ENCODE data around the gene HOXA4. TPM values are rescaled to one million over a fixed set of nuclear protein-coding genes. Genes with fewer than 3 reads are reported as not detected.

The HOXA4 gene
- total RNA-seq, 1 donor, result 0.72 TPM

DNA sequence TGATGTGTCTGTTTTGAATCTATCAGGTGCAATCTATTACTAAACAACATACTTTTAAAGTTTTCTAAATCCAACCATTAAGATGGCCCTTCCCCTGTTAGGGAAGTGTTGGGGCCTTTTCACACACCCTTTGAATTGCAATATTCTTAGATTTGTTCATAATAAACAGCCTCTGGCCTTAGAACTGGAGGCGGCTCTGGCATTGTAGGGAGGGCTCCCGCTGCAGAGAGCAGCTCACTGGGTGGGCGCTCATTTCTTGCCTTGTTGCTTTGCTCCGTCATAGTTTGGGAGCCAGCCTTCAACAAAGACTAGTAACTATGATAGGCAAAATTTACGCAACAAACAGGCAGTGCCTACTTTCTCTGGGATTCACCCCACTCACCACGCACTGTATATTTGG, 47.8 kb upstream of the HOXA4 start:
- H3K27me3 ChIP-seq (ENCODE audit: insufficient read depth, low read length), result no peaks in the 10 kb centered on the region
- H3K27ac ChIP-seq (ENCODE audit: low read depth, low read length), result peak overlapping the region; percentile 76
- DNase-seq (ENCODE audit: insufficient read length, low spot score, missing footprints), result peak; percentile 93

DNA sequence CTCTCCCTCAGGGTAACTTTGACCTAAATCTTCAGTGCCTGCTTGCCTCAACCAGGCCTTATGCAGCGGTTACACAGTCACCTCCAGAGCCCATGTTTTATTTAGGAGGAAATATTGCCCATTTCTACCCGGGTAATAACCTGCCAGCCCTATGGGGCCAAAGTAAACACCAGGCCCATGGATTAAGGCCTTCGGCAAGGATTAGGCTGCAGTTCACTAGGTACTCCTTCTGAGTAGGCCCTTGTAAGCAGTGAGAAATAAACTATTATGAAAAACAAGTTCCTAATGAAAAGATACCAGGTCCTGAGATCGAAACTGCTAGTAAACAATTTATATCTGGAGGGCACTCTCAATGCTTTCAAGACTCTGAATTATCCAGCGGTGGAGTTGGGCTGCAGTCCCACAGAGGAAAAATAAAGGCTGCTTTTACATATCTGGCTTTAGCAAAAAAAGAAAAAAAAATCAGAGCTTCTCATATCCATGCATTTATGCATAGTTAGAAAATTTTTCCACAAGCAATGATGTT, 47.3 kb upstream of the HOXA4 start:
- Histone ChIP-seq H2AFZ (ENCODE audit: low read length) (no peak overlapping the region), H4K20me1 (ENCODE audit: insufficient read depth, low read length) (no peaks in the 10 kb centered on the region), H3K79me2 (ENCODE audit: insufficient read depth, low read length) (peaks cover 98% of the 10 kb centered on the region), H3K27ac (ENCODE audit: low read depth, low read length) (peak overlapping the region; percentile 76), H3K4me1 (ENCODE audit: insufficient read depth, low read length) (peaks cover 69% of the 10 kb centered on the region), H3K27me3 (ENCODE audit: insufficient read depth, low read length) (no peaks in the 10 kb centered on the region), H3K9me3 (ENCODE audit: low read depth, low read length) (no peaks in the 10 kb centered on the region), H3K36me3 (ENCODE audit: insufficient read depth, low read length) (peaks cover 8% of the 10 kb centered on the region), H3K4me3 (ENCODE audit: insufficient read depth, low read length) (peak overlapping the region; percentile 75), H3K4me2 (ENCODE audit: insufficient read depth, low read length) (peak overlapping the region; percentile 99)
- DNase-seq (ENCODE audit: insufficient read length, low spot score, missing footprints), result no peak
- TF ChIP-seq, protein P1, sequence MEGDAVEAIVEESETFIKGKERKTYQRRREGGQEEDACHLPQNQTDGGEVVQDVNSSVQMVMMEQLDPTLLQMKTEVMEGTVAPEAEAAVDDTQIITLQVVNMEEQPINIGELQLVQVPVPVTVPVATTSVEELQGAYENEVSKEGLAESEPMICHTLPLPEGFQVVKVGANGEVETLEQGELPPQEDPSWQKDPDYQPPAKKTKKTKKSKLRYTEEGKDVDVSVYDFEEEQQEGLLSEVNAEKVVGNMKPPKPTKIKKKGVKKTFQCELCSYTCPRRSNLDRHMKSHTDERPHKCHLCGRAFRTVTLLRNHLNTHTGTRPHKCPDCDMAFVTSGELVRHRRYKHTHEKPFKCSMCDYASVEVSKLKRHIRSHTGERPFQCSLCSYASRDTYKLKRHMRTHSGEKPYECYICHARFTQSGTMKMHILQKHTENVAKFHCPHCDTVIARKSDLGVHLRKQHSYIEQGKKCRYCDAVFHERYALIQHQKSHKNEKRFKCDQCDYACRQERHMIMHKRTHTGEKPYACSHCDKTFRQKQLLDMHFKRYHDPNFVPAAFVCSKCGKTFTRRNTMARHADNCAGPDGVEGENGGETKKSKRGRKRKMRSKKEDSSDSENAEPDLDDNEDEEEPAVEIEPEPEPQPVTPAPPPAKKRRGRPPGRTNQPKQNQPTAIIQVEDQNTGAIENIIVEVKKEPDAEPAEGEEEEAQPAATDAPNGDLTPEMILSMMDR (IDR thresholded peaks at IDR 0.05; ENCODE audit: extremely low read depth, low read depth, low read length), result no peak

More for the DNA sequence above, 47.8 kb upstream of the HOXA4 start:
- Histone ChIP-seq H3K4me2 (ENCODE audit: insufficient read depth, low read length) (peak overlapping the region; percentile 99), H2AFZ (ENCODE audit: low read length) (no peak overlapping the region), H3K9me3 (ENCODE audit: low read depth, low read length) (no peaks in the 10 kb centered on the region), H3K79me2 (ENCODE audit: insufficient read depth, low read length) (peaks cover 98% of the 10 kb centered on the region), H4K20me1 (ENCODE audit: insufficient read depth, low read length) (no peaks in the 10 kb centered on the region), H3K36me3 (ENCODE audit: insufficient read depth, low read length) (peaks cover 8% of the 10 kb centered on the region), H3K4me1 (ENCODE audit: insufficient read depth, low read length) (peaks cover 71% of the 10 kb centered on the region), H3K4me3 (ENCODE audit: insufficient read depth, low read length) (peak overlapping the region; percentile 75)
- TF ChIP-seq, protein P1 (IDR thresholded peaks at IDR 0.05; ENCODE audit: extremely low read depth, low read depth, low read length), result no peak

DNA sequence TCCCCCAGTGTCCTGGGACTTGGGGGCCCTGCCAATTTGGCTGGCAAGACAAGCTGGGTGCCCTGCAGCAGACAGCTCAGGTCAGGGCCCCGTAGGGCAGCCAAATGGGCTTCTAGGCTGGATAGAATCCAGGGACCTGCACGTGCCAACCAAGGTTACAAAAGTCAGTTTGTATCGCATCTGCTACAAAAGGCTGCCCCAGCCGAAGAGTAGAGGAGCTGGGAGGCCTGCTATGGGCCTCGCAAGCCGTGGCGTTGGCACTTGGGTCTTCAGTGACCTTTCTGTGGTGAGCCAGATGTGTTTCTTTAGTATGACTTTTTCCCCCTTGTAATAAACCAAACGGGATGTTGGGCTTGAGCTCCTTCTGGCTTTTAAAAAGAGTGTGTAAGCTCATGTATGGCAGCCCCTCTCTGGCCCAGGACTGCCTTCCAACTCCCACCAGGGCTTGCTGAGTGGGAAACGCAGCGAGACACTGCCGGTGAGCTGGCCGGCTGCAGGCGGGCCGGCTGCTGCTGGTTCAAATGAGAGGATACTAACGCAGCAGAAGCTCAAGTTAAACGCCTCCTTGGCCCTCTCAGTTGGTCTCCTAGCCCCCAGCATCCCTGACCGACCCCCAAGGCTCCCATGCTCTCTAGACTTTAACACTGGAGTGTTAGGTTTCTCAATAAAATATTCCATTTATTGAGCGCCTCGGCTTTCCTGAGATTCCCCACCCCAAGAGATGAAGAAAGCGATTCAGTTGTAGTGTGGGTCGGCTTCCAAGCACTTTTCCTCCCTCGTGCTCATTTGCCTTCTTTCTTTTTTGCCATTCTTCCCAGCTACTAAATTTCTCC, 46.6 kb upstream of the HOXA4 start:
- Histone ChIP-seq H4K20me1 (ENCODE audit: insufficient read depth, low read length) (peaks cover 5% of the 10 kb centered on the region), H3K36me3 (ENCODE audit: insufficient read depth, low read length) (peaks cover 3% of the 10 kb centered on the region), H3K9me3 (ENCODE audit: low read depth, low read length) (no peaks in the 10 kb centered on the region), H3K4me2 (ENCODE audit: insufficient read depth, low read length) (peak overlapping the region; percentile 99), H3K4me3 (ENCODE audit: insufficient read depth, low read length) (peak overlapping the region; percentile 75), H2AFZ (ENCODE audit: low read length) (peak overlapping the region; percentile 20), H3K27ac (ENCODE audit: low read depth, low read length) (peak overlapping the region; percentile 76), H3K27me3 (ENCODE audit: insufficient read depth, low read length) (no peaks in the 10 kb centered on the region), H3K4me1 (ENCODE audit: insufficient read depth, low read length) (peaks cover 62% of the 10 kb centered on the region), H3K79me2 (ENCODE audit: insufficient read depth, low read length) (peaks cover 98% of the 10 kb centered on the region)
- TF ChIP-seq, protein P1 (IDR thresholded peaks at IDR 0.05; ENCODE audit: extremely low read depth, low read depth, low read length), result no peak
- DNase-seq (ENCODE audit: insufficient read length, low spot score, missing footprints), result peak; percentile 83

DNA sequence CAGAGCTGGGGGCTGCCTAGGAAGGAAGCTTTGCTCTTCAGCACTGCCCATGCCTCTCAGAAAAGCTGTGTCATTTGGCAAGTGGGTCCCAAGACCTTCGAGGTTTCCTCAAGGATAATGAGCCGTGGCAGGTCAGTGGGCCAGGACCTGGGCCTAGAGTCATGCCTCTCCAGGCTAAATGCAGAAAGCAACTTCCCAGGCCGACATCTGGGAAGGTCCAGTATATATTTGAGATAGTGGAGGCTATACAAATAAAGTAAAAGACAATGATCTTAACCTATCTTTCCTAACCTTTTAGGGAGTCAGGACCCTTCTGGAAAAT, 45.9 kb upstream of the HOXA4 start:
- no peaks in the 10 kb centered on the region for H3K27me3 ChIP-seq (ENCODE audit: insufficient read depth, low read length)
- H2AFZ ChIP-seq (ENCODE audit: low read length), result no peak overlapping the region
- H3K4me1 ChIP-seq (ENCODE audit: insufficient read depth, low read length), result peaks cover 55% of the 10 kb centered on the region
- H3K4me3 ChIP-seq (ENCODE audit: insufficient read depth, low read length), result peak overlapping the region; percentile 75
- peaks cover 7% of the 10 kb centered on the region for H3K36me3 ChIP-seq (ENCODE audit: insufficient read depth, low read length)
- H3K79me2 ChIP-seq (ENCODE audit: insufficient read depth, low read length), result peaks cover 98% of the 10 kb centered on the region
- no peaks in the 10 kb centered on the region for H3K9me3 ChIP-seq (ENCODE audit: low read depth, low read length)
- peaks cover 7% of the 10 kb centered on the region for H4K20me1 ChIP-seq (ENCODE audit: insufficient read depth, low read length)
- peak overlapping the region; percentile 76 for H3K27ac ChIP-seq (ENCODE audit: low read depth, low read length)
- TF ChIP-seq, protein P1 (IDR thresholded peaks at IDR 0.05; ENCODE audit: extremely low read depth, low read depth, low read length), result no peak
- DNase-seq (ENCODE audit: insufficient read length, low spot score, missing footprints), result no peak
- H3K4me2 ChIP-seq (ENCODE audit: insufficient read depth, low read length), result peak overlapping the region; percentile 99
